ENCODE measurements around the gene OSTM1. TPM values are rescaled to one million over a fixed set of nuclear protein-coding genes. Genes with fewer than 3 reads are reported as not detected.
"Not testable (repeated sequence)": the region's sequence is repeated elsewhere in the genome, so short reads cannot be mapped to it uniquely, and the experiment has no call there.

Gene OSTM1
- total and polyA plus RNA-seq, 7 donors = 3.6 to 267 (median 48.9) TPM

- TF ChIP-seq EP300 (IDR thresholded peaks at IDR 0.05) = no peak
- TF ChIP-seq POLR2AphosphoS5 (IDR thresholded peaks at IDR 0.05) = no peak
- no peak for TF ChIP-seq CTCF (IDR thresholded peaks at IDR 0.05)
- TF ChIP-seq POLR2A (IDR thresholded peaks at IDR 0.05) = no peak
- intact Hi-C loops (cut with DNase I) = no loop called here
- Histone ChIP-seq H3K4me1 (no peaks in the 10 kb centered on the region), H3K4me3 (no peak overlapping the region), H3K36me3 (no peaks in the 10 kb centered on the region), H3K27me3 (no peaks in the 10 kb centered on the region), H3K9me3 (peaks cover 0 to 6% (median 3%) of the 10 kb centered on the region in 4 donors), H3K27ac (no peak overlapping the region)
- DNase-seq = no peak
- WGBS, 2 donors = 95 to 97% methylated on average over 15 of the region's 15 CpGs
Measured at GRCh38 chr6:108004861-108005260, 69.7 kb downstream of the OSTM1 start.

- no peak for DNase-seq
- intact Hi-C loops (cut with DNase I) = no loop called here
- Histone ChIP-seq H3K36me3 (no peaks in the 10 kb centered on the region), H3K4me1 (no peaks in the 10 kb centered on the region), H3K9me3 (no peaks in the 10 kb centered on the region), H3K27me3 (no peaks in the 10 kb centered on the region), H3K4me3 (no peak overlapping the region), H3K27ac (no peak overlapping the region)
- WGBS, 2 donors = 13 to 54% methylated on average over 9 of the region's 9 CpGs
- TF ChIP-seq POLR2A (IDR thresholded peaks at IDR 0.05) (no peak), POLR2AphosphoS5 (IDR thresholded peaks at IDR 0.05) (no peak), EP300 (IDR thresholded peaks at IDR 0.05) (no peak), CTCF (IDR thresholded peaks at IDR 0.05) (no peak)
Measured at GRCh38 chr6:108002365-108003221, 71.9 kb downstream of the OSTM1 start.

- no peak overlapping the region for H3K27ac ChIP-seq
- no peak for DNase-seq
- H3K4me1 ChIP-seq = no peaks in the 10 kb centered on the region
- H3K4me3 ChIP-seq = no peak overlapping the region
- no peaks in the 10 kb centered on the region for H3K27me3 ChIP-seq
- WGBS, 2 donors = 25 to 72% methylated on average over 7 of the region's 7 CpGs
- no peaks in the 10 kb centered on the region for H3K36me3 ChIP-seq
- no peaks in the 10 kb centered on the region for H3K9me3 ChIP-seq
- TF ChIP-seq POLR2A (IDR thresholded peaks at IDR 0.05) (no peak), EP300 (IDR thresholded peaks at IDR 0.05) (no peak), CTCF (IDR thresholded peaks at IDR 0.05) (no peak), POLR2AphosphoS5 (IDR thresholded peaks at IDR 0.05) (no peak)
- intact Hi-C loops (cut with DNase I) = no loop called here
Measured at GRCh38 chr6:108001696-108002231, 72.8 kb downstream of the OSTM1 start.

GRCh38 chr6:108000259-108000658, 74.3 kb downstream of the OSTM1 start:
- not testable (repeated sequence) for H3K4me1 ChIP-seq

GRCh38 chr6:107999341-107999740, 75.2 kb downstream of the OSTM1 start:
- no peak for DNase-seq
- Histone ChIP-seq H3K4me1 (no peaks in the 10 kb centered on the region), H3K27ac (no peak overlapping the region), H3K4me3 (no peak overlapping the region), H3K27me3 (no peaks in the 10 kb centered on the region), H3K36me3 (no peaks in the 10 kb centered on the region), H3K9me3 (no peaks in the 10 kb centered on the region)
- intact Hi-C loops (cut with DNase I) = no loop called here
- TF ChIP-seq POLR2AphosphoS5 (IDR thresholded peaks at IDR 0.05) (no peak), POLR2A (IDR thresholded peaks at IDR 0.05) (no peak), EP300 (IDR thresholded peaks at IDR 0.05) (no peak), CTCF (IDR thresholded peaks at IDR 0.05) (no peak)

More at GRCh38 chr6:108000259-108000658, 74.3 kb downstream of the OSTM1 start:
- H3K27ac ChIP-seq; H3K36me3 ChIP-seq; DNase-seq; H3K4me3 ChIP-seq; H3K9me3 ChIP-seq; intact Hi-C loops (cut with DNase I); H3K27me3 ChIP-seq: not testable (repeated sequence)
- 87 to 98% methylated on average over 5 of the region's 5 CpGs for WGBS, 2 donors

Data from sigmoid colon (tissue), 7 donors.